ENCODE data around the gene PARP6. TPM values are rescaled to one million over a fixed set of nuclear protein-coding genes. Genes with fewer than 3 reads are reported as not detected.

Gene PARP6
- total RNA-seq, 1 experiment from 2014 or later = 85.7 TPM

- CTCF ChIA-PET = no interaction called here
- ATAC-seq (no peak), DNase-seq (ENCODE audit: low read depth, low spot score) (no peak)
- no peaks in the 10 kb centered on the region for H3K9me3 ChIP-seq (ENCODE audit: control insufficient read depth, insufficient read depth, low read depth, low read length)
- no peak for TF ChIP-seq POLR2AphosphoS5 (IDR thresholded peaks at IDR 0.05; ENCODE audit: low read depth, low read length)
- TF ChIP-seq SIN3A (IDR thresholded peaks at IDR 0.05; ENCODE audit: borderline replicate concordance, insufficient read depth, low read depth, low read length) = no peak
- TF ChIP-seq TCF7L2 (IDR thresholded peaks at IDR 0.05; ENCODE audit: low read depth, low read length) = no peak
- TF ChIP-seq, protein P1, sequence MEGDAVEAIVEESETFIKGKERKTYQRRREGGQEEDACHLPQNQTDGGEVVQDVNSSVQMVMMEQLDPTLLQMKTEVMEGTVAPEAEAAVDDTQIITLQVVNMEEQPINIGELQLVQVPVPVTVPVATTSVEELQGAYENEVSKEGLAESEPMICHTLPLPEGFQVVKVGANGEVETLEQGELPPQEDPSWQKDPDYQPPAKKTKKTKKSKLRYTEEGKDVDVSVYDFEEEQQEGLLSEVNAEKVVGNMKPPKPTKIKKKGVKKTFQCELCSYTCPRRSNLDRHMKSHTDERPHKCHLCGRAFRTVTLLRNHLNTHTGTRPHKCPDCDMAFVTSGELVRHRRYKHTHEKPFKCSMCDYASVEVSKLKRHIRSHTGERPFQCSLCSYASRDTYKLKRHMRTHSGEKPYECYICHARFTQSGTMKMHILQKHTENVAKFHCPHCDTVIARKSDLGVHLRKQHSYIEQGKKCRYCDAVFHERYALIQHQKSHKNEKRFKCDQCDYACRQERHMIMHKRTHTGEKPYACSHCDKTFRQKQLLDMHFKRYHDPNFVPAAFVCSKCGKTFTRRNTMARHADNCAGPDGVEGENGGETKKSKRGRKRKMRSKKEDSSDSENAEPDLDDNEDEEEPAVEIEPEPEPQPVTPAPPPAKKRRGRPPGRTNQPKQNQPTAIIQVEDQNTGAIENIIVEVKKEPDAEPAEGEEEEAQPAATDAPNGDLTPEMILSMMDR (IDR thresholded peaks at IDR 0.05) = no peak
- TF ChIP-seq, protein P2, sequence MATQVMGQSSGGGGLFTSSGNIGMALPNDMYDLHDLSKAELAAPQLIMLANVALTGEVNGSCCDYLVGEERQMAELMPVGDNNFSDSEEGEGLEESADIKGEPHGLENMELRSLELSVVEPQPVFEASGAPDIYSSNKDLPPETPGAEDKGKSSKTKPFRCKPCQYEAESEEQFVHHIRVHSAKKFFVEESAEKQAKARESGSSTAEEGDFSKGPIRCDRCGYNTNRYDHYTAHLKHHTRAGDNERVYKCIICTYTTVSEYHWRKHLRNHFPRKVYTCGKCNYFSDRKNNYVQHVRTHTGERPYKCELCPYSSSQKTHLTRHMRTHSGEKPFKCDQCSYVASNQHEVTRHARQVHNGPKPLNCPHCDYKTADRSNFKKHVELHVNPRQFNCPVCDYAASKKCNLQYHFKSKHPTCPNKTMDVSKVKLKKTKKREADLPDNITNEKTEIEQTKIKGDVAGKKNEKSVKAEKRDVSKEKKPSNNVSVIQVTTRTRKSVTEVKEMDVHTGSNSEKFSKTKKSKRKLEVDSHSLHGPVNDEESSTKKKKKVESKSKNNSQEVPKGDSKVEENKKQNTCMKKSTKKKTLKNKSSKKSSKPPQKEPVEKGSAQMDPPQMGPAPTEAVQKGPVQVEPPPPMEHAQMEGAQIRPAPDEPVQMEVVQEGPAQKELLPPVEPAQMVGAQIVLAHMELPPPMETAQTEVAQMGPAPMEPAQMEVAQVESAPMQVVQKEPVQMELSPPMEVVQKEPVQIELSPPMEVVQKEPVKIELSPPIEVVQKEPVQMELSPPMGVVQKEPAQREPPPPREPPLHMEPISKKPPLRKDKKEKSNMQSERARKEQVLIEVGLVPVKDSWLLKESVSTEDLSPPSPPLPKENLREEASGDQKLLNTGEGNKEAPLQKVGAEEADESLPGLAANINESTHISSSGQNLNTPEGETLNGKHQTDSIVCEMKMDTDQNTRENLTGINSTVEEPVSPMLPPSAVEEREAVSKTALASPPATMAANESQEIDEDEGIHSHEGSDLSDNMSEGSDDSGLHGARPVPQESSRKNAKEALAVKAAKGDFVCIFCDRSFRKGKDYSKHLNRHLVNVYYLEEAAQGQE (IDR thresholded peaks at IDR 0.05; ENCODE audit: insufficient read depth in 1 of 2, low read depth in 2 of 2, low read length in 1 of 2) = no peak
- no peaks in the 10 kb centered on the region for H3K36me3 ChIP-seq (ENCODE audit: control insufficient read depth, insufficient read depth, low read length)
- H3K27me3 ChIP-seq (ENCODE audit: control insufficient read depth, insufficient read depth, low read length) = no peaks in the 10 kb centered on the region; the same call in 1 of the 2 replicates
- H3K27ac ChIP-seq (ENCODE audit: low read length) = no peak overlapping the region
- BruUV-seq (replicated peaks) = no TSS peak
- intact Hi-C loops (cut with micrococcal nuclease; ENCODE audit: unreplicated experiment) (loop anchor here (5.0 kb wide), 1 partner anchor 433 kb away; no protein-coding TSS in a partner anchor), in situ Hi-C loops (cut with HindIII; ENCODE audit: low pct_unique_long_range_greater_than_20kb, low sequenced_read_pairs) (no loop called here)
- no peak overlapping the region for H3K4me3 ChIP-seq (ENCODE audit: low read depth in 2 of 2, low read length in 2 of 2)
- no peaks in the 10 kb centered on the region for H3K4me1 ChIP-seq (ENCODE audit: control insufficient read depth, insufficient read depth, low read length)
- POLR2A ChIA-PET = no interaction called here
Measured at GRCh38 chr15:72304596-72304995, 32.2 kb upstream of the PARP6 start.

DNA sequence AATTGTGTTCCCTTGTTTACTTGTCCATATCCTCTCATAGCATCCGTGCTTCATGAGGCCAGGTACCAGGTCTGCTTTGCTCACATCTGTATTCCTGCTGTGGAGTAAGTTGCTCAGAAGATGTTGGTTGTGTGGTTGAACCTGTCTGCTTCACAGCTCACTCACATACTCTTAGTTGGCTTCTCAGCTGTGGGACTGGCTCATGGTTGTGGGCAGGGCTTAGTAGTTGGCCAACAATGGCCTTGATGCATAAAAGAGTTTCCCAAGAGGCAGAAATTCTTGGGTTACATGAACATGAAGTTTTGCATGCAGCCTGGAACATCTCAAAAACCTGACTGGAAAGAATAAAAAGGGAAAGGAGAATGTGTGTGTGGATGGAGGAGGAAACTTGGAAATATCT, 30.6 kb upstream of the PARP6 start:
- Histone ChIP-seq H3K4me3 (ENCODE audit: low read depth in 2 of 2, low read length in 2 of 2) (no peak overlapping the region), H3K36me3 (ENCODE audit: control insufficient read depth, insufficient read depth, low read length) (no peaks in the 10 kb centered on the region), H3K4me1 (ENCODE audit: control insufficient read depth, insufficient read depth, low read length) (no peaks in the 10 kb centered on the region), H3K27me3 (ENCODE audit: control insufficient read depth, insufficient read depth, low read length) (no peaks in the 10 kb centered on the region), H3K27ac (ENCODE audit: low read length) (no peak overlapping the region), H3K9me3 (ENCODE audit: control insufficient read depth, insufficient read depth, low read depth, low read length) (no peaks in the 10 kb centered on the region)
- intact Hi-C loops (cut with micrococcal nuclease; ENCODE audit: unreplicated experiment) = loop anchor here (5.0 kb wide), 1 partner anchor 434 kb away; no protein-coding TSS in a partner anchor
- no TSS peak for BruUV-seq (replicated peaks)
- ChIA-PET CTCF (no interaction called here), POLR2A (no interaction called here)
- in situ Hi-C loops (cut with HindIII; ENCODE audit: low pct_unique_long_range_greater_than_20kb, low sequenced_read_pairs) = no loop called here
- TF ChIP-seq, protein P1 (IDR thresholded peaks at IDR 0.05) = no peak
- ATAC-seq (no peak), DNase-seq (ENCODE audit: low read depth, low spot score) (no peak)
